BE2C (cell line): ENCODE data around the gene MCU.
"Not testable (repeated sequence)": the region's sequence is repeated elsewhere in the genome, so short reads cannot be mapped to it uniquely, and the experiment has no call there.

ENCODE experiments used
- DNase-seq: peaks from one replicate; pipeline ENCODE4 v3.0.0-alpha.2; 2020
- H3K27me3 ChIP-seq: fragments of 250-450 bp; sonication (Bioruptor Pico); 2 replicates; pipeline ENCODE4 v1.5.1; 2020; ENCODE audit warnings: mild to moderate bottlenecking
- H3K36me3 ChIP-seq: fragments of 250-450 bp; sonication (Bioruptor Pico); 2 replicates; pipeline ENCODE4 v1.5.1; 2020; ENCODE audit warnings: mild to moderate bottlenecking
- H3K4me1 ChIP-seq: fragments of 250-450 bp; sonication (Bioruptor Pico); 2 replicates; pipeline ENCODE4 v1.5.1; 2020
- H3K4me3 ChIP-seq: 2 replicates; pipeline ENCODE4 v1.5.1; 2011; ENCODE audit warnings: low read depth, low read length
- H3K9me3 ChIP-seq: fragments of 250-450 bp; sonication (Bioruptor Pico); 2 replicates; pipeline ENCODE4 v1.5.1; 2020
- CTCF ChIP-seq: IDR thresholded peaks from 2 replicates; pipeline ENCODE4 v1.5.1; 2012; ENCODE audit warnings: mild to moderate bottlenecking, low read depth, low read length

MCU gene

GRCh38 chr10:72906446-72906845 is 214.5 kb downstream of the MCU start:
- H3K36me3 ChIP-seq, result no peaks in the 10 kb centered on the region
- no peaks in the 10 kb centered on the region for H3K27me3 ChIP-seq
- no peak for TF ChIP-seq CTCF
- no peaks in the 10 kb centered on the region for H3K4me1 ChIP-seq
- H3K9me3 ChIP-seq, result no peaks in the 10 kb centered on the region
- no peak overlapping the region for H3K4me3 ChIP-seq
- DNase-seq, result no peak

DNA sequence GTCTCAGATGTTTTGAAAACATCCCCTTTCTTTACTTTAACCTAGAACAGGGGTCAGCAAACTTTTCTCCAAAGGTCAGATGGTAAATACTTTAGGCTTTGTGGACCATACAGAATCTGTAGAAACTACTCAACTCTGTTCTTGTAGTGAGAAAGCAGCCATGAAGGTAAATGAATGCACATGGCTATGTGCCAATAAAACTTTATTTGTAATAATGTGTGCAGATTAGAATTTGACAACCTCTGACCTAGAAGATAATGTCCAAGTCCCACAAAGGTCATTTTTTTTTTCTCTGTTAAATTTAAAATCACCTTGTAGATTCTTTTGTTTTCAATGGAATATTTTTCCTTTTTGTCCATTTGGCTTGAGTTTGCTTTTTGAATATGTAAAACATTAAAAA is 218.8 kb downstream of the MCU start:
- no peaks in the 10 kb centered on the region for H3K36me3 ChIP-seq
- no peaks in the 10 kb centered on the region for H3K4me1 ChIP-seq
- no peaks in the 10 kb centered on the region for H3K9me3 ChIP-seq
- no peak for DNase-seq
- no peaks in the 10 kb centered on the region for H3K27me3 ChIP-seq
- no peak for TF ChIP-seq CTCF
- H3K4me3 ChIP-seq, result no peak overlapping the region

GRCh38 chr10:72911758-72912157 is 219.8 kb downstream of the MCU start:
- H3K4me1 ChIP-seq, result no peaks in the 10 kb centered on the region
- no peaks in the 10 kb centered on the region for H3K27me3 ChIP-seq
- H3K4me3 ChIP-seq, result no peak overlapping the region
- no peaks in the 10 kb centered on the region for H3K9me3 ChIP-seq
- no peaks in the 10 kb centered on the region for H3K36me3 ChIP-seq
- TF ChIP-seq CTCF, result no peak
- DNase-seq, result no peak

DNA sequence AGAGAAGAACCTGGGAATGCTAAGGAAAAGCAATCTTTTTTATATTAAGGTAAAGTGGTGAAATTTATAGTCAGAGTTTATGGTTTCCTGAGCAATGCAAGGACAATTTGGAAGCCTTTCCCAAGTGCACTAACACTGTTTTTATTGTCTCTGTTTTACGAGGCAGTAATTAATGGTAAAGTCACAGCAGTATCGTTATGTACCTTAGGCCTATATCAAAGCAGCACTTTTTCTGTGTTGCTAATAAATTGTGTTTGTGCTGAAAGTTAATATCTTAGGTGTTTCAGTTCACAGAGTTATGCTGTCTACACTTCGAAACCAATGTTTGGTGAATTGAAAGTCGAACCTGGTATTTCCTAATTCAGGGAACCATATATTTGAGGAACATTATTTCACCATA is 220.8 kb downstream of the MCU start:
- no peak for DNase-seq
- Histone ChIP-seq H3K4me1 (no peaks in the 10 kb centered on the region), H3K27me3 (no peaks in the 10 kb centered on the region), H3K36me3 (no peaks in the 10 kb centered on the region), H3K4me3 (no peak overlapping the region), H3K9me3 (no peaks in the 10 kb centered on the region)
- TF ChIP-seq CTCF, result no peak

DNA sequence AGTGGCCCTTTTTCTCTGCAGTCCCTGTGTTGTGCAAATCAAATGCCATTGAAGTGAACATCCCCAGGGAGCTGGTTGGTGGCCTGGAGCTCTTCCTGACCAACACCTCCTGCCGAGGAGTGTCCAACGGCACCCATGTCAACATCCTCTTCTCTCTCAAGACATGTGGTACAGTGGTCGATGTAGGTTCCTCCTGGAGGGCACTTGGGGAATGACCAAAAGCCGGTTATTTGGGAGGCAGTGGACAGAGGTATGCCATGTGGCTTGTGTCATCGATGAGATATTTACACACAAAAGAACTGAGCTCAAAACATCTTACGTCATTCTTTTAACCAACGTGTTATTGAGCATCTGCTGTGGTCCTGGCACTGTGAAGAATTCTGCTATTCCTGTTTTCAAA is 221.3 kb downstream of the MCU start:
- Histone ChIP-seq H3K4me3 (no peak overlapping the region), H3K27me3 (no peaks in the 10 kb centered on the region), H3K9me3 (no peaks in the 10 kb centered on the region), H3K4me1 (no peaks in the 10 kb centered on the region), H3K36me3 (no peaks in the 10 kb centered on the region)
- no peak for DNase-seq
- TF ChIP-seq CTCF, result no peak

DNA sequence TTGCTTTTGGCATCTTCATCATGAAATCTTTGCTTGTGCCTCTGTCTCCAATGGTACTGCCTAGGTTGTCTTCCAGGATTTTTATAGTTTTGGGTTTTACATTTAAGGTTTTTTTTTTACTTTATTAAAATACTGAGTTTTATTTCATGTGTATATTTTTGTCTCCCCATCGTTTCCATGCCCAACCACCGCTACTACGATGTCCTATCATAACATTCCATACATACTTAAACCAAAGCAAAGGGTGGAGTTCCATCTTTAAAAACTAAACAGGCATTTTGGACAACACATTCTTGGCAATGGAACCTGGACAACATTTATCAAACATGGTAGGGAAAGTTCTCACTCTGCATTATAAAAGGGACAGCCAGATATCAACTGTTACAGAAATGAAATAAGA is 225.3 kb downstream of the MCU start:
- H3K27me3 ChIP-seq, H3K36me3 ChIP-seq, DNase-seq, H3K4me1 ChIP-seq, H3K9me3 ChIP-seq, H3K4me3 ChIP-seq: not testable (repeated sequence)

GRCh38 chr10:72917803-72918332 is 225.9 kb downstream of the MCU start:
- not testable (repeated sequence) for H3K4me3 ChIP-seq, H3K9me3 ChIP-seq, H3K4me1 ChIP-seq, H3K27me3 ChIP-seq, H3K36me3 ChIP-seq, DNase-seq
